Neural cell (in vitro differentiated cells): ENCODE data around the gene TEK. TPM values are rescaled to one million over a fixed set of nuclear protein-coding genes. Genes with fewer than 3 reads are reported as not detected.

Experiments used
- H2AFZ ChIP-seq: fragments of 200-600, 300-800 bp; sonication (generic), shearing (Covaris generic); 2 replicates; pipeline ENCODE4 v1.6.0; 2014; ENCODE audit warnings: low read depth, mild to moderate bottlenecking, antibody characterized with exemption, low read length, moderate library complexity
- H3F3A ChIP-seq: fragments of 200-600 bp; shearing (Covaris generic); 2 replicates; pipeline ENCODE4 v1.6.1; 2016; ENCODE audit warnings: mild to moderate bottlenecking, moderate library complexity, mixed read lengths, antibody characterized with exemption, low read length; ENCODE audit not compliant: insufficient read depth, poor library complexity, severe bottlenecking
- H3K27ac ChIP-seq: fragments of 200-600, 300-800 bp; sonication (generic), shearing (Covaris generic); 2 replicates; pipeline ENCODE4 v1.5.1; 2014; ENCODE audit warnings: mild to moderate bottlenecking, low read length, moderate library complexity
- H3K27me3 ChIP-seq: fragments of 300-800, 200-600 bp; sonication (generic), shearing (Covaris generic); 2 replicates; pipeline ENCODE4 v1.6.0; 2014; ENCODE audit warnings: mild to moderate bottlenecking, low read depth, low read length, moderate library complexity; ENCODE audit not compliant: insufficient read depth
- H3K36me3 ChIP-seq: fragments of 300-800, 200-600 bp; sonication (generic), shearing (Covaris generic); 2 replicates; pipeline ENCODE4 v1.5.1; 2014; ENCODE audit warnings: mild to moderate bottlenecking, antibody characterized with exemption, low read length, moderate library complexity; ENCODE audit not compliant: insufficient read depth
- H3K4me2 ChIP-seq: fragments of 300-800, 200-600 bp; sonication (generic), shearing (Covaris generic); 2 replicates; pipeline ENCODE4 v1.6.0; 2014; ENCODE audit warnings: mild to moderate bottlenecking, low read length
- H3K4me3 ChIP-seq: fragments of 300-800, 200-600 bp; sonication (generic), shearing (Covaris generic); 2 replicates; pipeline ENCODE4 v1.5.1; 2014; ENCODE audit warnings: mild to moderate bottlenecking, low read length, moderate library complexity
- H3K79me2 ChIP-seq: fragments of 200-600 bp; shearing (Covaris generic); replicated peaks from 2 replicates; pipeline ENCODE4 v1.6.0; 2014; ENCODE audit warnings: mild to moderate bottlenecking, low read length, moderate library complexity; ENCODE audit not compliant: insufficient read depth
- H3K9ac ChIP-seq: fragments of 300-800, 200-600 bp; sonication (generic), shearing (Covaris generic); 2 replicates; pipeline ENCODE4 v1.6.1; 2016; ENCODE audit warnings: mild to moderate bottlenecking, low read length, mixed read lengths
- H3K9me2 ChIP-seq: fragments of 200-600 bp; shearing (Covaris generic); 2 replicates; pipeline ENCODE4 v1.6.1; 2016; ENCODE audit warnings: mild to moderate bottlenecking, low read length, mixed read lengths; ENCODE audit not compliant: insufficient read depth
- H3K9me3 ChIP-seq: fragments of 200-600, 300-800 bp; sonication (generic), shearing (Covaris generic); 2 replicates; pipeline ENCODE4 v1.6.1; 2016; ENCODE audit warnings: mild to moderate bottlenecking, mixed run types, low read length, moderate library complexity, mixed read lengths
- H4K20me1 ChIP-seq: fragments of 200-600 bp; shearing (Covaris generic); 2 replicates; pipeline ENCODE4 v1.6.1; 2016; ENCODE audit warnings: mild to moderate bottlenecking, mixed run types; ENCODE audit not compliant: insufficient read depth
- EP300 ChIP-seq: fragments of 450-650 bp; conservative IDR thresholded peaks from 2 replicates; pipeline ENCODE4 v1.6.1; 2014; ENCODE audit warnings: antibody characterized with exemption, mild to moderate bottlenecking, moderate library complexity; ENCODE audit not compliant: poor library complexity, severe bottlenecking
- EZH2 ChIP-seq: fragments of 200-600, 300-800 bp; shearing (Covaris generic), sonication (generic); IDR thresholded peaks from 2 replicates; pipeline ENCODE4 v1.6.1; 2014; ENCODE audit warnings: antibody characterized with exemption, low read length, borderline replicate concordance, mild to moderate bottlenecking; ENCODE audit not compliant: insufficient read depth, poor library complexity, severe bottlenecking
- MXI1 ChIP-seq: fragments of 450-650 bp; conservative IDR thresholded peaks from 2 replicates; pipeline ENCODE4 v1.6.1; 2014; ENCODE audit warnings: antibody characterized with exemption, mild to moderate bottlenecking; ENCODE audit not compliant: poor library complexity, severe bottlenecking
- POLR2AphosphoS5 ChIP-seq: IDR thresholded peaks from 2 replicates; pipeline ENCODE4 v1.6.1; 2012
- RAD21 ChIP-seq: fragments of 450-650 bp; conservative IDR thresholded peaks from 2 replicates; pipeline ENCODE4 v1.6.1; 2014; ENCODE audit warnings: antibody characterized with exemption, mild to moderate bottlenecking, moderate library complexity
- SMC3 ChIP-seq: fragments of 450-650 bp; conservative IDR thresholded peaks from 2 replicates; pipeline ENCODE4 v1.6.1; 2014; ENCODE audit warnings: antibody characterized with exemption, mild to moderate bottlenecking, moderate library complexity; ENCODE audit not compliant: poor library complexity
- TAF1 ChIP-seq: IDR thresholded peaks from 2 replicates; pipeline ENCODE4 v1.6.1; 2012; ENCODE audit warnings: low read depth
- polyA plus RNA-seq: library from polyadenylated mRNA; depleted of rRNA; stranded (reverse); fragments of >200 nt; gene quantifications from 2 replicates; pipeline ENCODE4 v1.2.3, GENCODE V29; 2014
- TF ChIP-seq, protein P1 (sequence below): IDR thresholded peaks from 2 replicates; pipeline ENCODE4 v1.6.1; 2012; ENCODE audit warnings: borderline replicate concordance
- TF ChIP-seq, protein P2 (sequence below): fragments of 450-650 bp; IDR thresholded peaks from 2 replicates; pipeline ENCODE4 v1.5.1; 2014; ENCODE audit warnings: antibody characterized with exemption, mild to moderate bottlenecking, moderate library complexity; ENCODE audit not compliant: poor library complexity, severe bottlenecking

Gene TEK
- polyA plus RNA-seq, 1 donor from 2014 or later: 0.83 TPM

DNA sequence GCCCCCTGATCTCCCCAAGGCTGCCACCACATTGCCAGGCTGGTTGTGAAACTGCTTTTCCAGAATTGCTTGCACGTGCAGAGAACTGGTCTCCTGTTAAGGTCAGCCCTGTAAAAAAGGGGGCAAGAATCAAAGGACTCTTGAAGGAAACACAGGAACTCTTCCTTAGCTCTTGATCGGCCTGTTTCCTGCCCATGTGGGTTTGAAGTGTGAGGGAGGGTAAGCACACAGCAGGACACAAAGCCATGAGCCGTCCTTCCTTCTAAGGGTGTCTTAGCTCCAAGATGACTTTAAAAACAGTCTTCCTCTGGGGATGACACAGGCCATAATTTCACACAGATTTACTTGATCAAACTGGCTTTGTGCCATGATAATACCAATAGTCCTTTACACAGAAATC is 36.1 kb downstream of the TEK start:
- H2AFZ ChIP-seq: no peak overlapping the region
- H3F3A ChIP-seq: no peaks in the 10 kb centered on the region
- no peaks in the 10 kb centered on the region for H3K27me3 ChIP-seq
- TF ChIP-seq EZH2: no peak
- TF ChIP-seq RAD21: no peak
- H3K4me2 ChIP-seq: no peak overlapping the region
- no peaks in the 10 kb centered on the region for H3K9me2 ChIP-seq
- H3K36me3 ChIP-seq: no peaks in the 10 kb centered on the region
- H3K79me2 ChIP-seq: no peaks in the 10 kb centered on the region
- no peak overlapping the region for H3K4me3 ChIP-seq
- no peak overlapping the region for H3K9ac ChIP-seq
- H3K27ac ChIP-seq: no peak overlapping the region
- H3K9me3 ChIP-seq: no peaks in the 10 kb centered on the region
- no peaks in the 10 kb centered on the region for H4K20me1 ChIP-seq

DNA sequence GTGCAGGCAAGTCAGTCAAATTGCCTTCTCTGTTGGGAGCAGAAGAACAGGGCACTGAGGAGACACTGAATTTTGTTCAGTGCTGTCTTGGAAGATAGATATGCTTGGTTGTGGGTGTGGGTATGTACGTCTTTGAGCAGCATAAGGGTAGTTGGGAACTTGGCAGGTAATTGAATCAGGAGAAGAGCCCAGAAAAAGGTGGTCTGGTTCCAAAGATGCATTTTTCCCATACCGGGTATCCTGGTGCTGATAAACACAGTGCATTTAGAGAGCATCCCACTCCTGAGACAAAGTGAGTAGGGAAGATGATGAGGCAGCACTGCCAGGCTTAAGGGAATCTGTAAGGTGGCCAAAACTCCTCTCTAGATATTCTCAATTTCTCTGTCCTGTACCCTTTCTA is 40.6 kb downstream of the TEK start:
- Histone ChIP-seq H3K27me3 (no peaks in the 10 kb centered on the region), H3K9me2 (no peaks in the 10 kb centered on the region), H2AFZ (no peak overlapping the region), H3F3A (no peaks in the 10 kb centered on the region), H3K79me2 (no peaks in the 10 kb centered on the region), H3K9me3 (no peaks in the 10 kb centered on the region), H3K4me2 (no peak overlapping the region), H3K4me3 (no peak overlapping the region), H3K9ac (no peak overlapping the region), H3K27ac (no peak overlapping the region), H3K36me3 (no peaks in the 10 kb centered on the region), H4K20me1 (no peaks in the 10 kb centered on the region)
- TF ChIP-seq, protein P1, sequence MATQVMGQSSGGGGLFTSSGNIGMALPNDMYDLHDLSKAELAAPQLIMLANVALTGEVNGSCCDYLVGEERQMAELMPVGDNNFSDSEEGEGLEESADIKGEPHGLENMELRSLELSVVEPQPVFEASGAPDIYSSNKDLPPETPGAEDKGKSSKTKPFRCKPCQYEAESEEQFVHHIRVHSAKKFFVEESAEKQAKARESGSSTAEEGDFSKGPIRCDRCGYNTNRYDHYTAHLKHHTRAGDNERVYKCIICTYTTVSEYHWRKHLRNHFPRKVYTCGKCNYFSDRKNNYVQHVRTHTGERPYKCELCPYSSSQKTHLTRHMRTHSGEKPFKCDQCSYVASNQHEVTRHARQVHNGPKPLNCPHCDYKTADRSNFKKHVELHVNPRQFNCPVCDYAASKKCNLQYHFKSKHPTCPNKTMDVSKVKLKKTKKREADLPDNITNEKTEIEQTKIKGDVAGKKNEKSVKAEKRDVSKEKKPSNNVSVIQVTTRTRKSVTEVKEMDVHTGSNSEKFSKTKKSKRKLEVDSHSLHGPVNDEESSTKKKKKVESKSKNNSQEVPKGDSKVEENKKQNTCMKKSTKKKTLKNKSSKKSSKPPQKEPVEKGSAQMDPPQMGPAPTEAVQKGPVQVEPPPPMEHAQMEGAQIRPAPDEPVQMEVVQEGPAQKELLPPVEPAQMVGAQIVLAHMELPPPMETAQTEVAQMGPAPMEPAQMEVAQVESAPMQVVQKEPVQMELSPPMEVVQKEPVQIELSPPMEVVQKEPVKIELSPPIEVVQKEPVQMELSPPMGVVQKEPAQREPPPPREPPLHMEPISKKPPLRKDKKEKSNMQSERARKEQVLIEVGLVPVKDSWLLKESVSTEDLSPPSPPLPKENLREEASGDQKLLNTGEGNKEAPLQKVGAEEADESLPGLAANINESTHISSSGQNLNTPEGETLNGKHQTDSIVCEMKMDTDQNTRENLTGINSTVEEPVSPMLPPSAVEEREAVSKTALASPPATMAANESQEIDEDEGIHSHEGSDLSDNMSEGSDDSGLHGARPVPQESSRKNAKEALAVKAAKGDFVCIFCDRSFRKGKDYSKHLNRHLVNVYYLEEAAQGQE: no peak
- TF ChIP-seq EZH2 (no peak), POLR2AphosphoS5 (no peak), SMC3 (no peak), TAF1 (no peak), MXI1 (no peak), RAD21 (no peak), EP300 (no peak)
- TF ChIP-seq, protein P2, sequence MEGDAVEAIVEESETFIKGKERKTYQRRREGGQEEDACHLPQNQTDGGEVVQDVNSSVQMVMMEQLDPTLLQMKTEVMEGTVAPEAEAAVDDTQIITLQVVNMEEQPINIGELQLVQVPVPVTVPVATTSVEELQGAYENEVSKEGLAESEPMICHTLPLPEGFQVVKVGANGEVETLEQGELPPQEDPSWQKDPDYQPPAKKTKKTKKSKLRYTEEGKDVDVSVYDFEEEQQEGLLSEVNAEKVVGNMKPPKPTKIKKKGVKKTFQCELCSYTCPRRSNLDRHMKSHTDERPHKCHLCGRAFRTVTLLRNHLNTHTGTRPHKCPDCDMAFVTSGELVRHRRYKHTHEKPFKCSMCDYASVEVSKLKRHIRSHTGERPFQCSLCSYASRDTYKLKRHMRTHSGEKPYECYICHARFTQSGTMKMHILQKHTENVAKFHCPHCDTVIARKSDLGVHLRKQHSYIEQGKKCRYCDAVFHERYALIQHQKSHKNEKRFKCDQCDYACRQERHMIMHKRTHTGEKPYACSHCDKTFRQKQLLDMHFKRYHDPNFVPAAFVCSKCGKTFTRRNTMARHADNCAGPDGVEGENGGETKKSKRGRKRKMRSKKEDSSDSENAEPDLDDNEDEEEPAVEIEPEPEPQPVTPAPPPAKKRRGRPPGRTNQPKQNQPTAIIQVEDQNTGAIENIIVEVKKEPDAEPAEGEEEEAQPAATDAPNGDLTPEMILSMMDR: no peak

GRCh38 chr9:27150746-27151406 is 41.9 kb downstream of the TEK start:
- Histone ChIP-seq H3K27me3 (no peaks in the 10 kb centered on the region), H3K9me3 (no peaks in the 10 kb centered on the region), H3K9me2 (no peaks in the 10 kb centered on the region), H3K4me2 (no peak overlapping the region), H3F3A (no peaks in the 10 kb centered on the region), H3K4me3 (no peak overlapping the region), H4K20me1 (no peaks in the 10 kb centered on the region), H3K79me2 (no peaks in the 10 kb centered on the region), H2AFZ (no peak overlapping the region), H3K9ac (no peak overlapping the region), H3K27ac (no peak overlapping the region), H3K36me3 (no peaks in the 10 kb centered on the region)
- TF ChIP-seq EP300: no peak
- TF ChIP-seq RAD21: no peak
- no peak for TF ChIP-seq POLR2AphosphoS5
- TF ChIP-seq SMC3: no peak
- no peak for TF ChIP-seq EZH2
- no peak for TF ChIP-seq MXI1
- TF ChIP-seq, protein P1: no peak
- no peak for TF ChIP-seq TAF1
